ENCODE measurements around the gene CROCC.

The CROCC gene

DNA sequence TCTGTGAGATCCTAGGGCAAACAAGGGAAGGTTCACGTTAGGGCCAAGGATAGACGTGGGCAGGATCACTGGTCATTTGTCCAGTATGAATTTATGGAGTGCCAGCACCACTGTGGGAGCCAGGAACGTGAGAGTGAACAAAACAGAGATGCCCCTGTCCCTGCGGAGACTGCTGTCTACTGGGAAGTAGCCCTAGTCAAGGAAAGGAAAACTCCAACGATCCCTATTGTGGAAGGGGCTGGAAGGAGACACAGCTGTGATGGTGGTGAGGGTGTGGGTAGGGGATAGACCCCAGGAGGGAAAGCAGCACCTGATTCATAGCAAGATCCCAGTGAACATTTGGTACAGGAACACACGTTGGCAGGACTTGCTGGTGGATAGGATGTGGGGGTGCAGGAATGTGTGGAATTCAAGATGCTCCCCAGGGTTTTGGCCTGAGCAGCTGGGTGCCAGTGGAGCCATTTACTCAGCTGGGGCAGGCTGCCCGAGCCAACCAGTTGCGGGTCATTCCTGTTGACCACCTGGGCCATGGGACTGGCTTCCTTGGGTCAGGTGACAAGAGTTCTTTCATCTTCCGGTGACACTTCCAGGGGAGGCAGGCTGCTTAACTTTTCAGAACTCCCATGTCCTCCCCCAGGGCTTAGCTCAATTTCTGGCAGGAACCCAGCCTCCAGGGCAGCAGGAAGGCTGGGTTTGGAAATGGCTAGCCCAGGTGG, 91.2 kb downstream of the CROCC start:
- DNase-seq (ENCODE audit: low read depth): no peak

GRCh38 chr1:17013491-17014320, 92.0 kb downstream of the CROCC start:
- DNase-seq (ENCODE audit: low read depth): no peak

DNA sequence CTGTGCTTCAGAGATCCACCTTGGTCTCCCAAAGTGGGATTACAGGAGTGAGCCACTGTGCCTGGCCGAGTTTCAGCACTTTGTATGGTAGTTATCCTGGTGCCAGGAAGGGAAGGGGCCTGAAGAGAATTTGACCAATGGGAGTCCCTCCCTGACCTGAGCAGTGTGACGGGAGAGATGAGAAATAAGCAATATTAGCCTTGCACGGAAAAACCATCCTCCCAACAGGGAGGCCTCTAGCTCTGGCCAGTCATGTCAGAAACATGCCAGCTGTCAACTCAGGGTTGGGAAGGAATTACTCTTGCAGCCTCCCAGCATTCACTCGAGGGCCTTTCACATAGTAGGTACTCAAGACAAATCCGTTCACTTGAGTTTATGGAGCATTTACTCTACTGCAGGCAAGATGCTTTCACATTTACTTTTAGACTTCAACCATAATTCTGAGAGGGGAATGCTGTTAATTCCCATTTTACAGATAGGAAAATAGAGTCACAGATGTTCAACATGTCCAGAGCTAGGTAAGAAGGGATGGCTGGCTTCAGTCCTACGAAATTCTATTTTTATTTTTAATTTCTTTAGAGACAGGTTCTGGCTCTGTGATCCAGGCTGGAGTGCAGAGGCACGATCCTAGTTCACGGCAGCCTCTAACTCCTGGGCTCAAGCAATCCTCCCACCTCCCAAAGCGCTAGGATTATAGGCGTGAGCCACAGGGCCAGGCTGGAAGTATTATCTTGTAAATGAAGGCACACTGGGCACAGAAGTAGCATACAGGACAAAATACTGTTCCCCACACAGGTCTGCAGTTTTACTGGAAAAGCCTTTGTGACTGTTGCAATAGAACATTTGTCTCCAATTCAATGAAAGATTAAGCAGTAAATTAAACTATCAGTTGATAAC, 93.2 kb downstream of the CROCC start:
- no peak for DNase-seq (ENCODE audit: low read depth)

- DNase-seq (ENCODE audit: low read depth): peak; percentile 24
Observed at GRCh38 chr1:17016317-17016661, 94.6 kb downstream of the CROCC start.

- no peak for DNase-seq (ENCODE audit: low read depth)
Observed at GRCh38 chr1:17017435-17017834, 95.7 kb downstream of the CROCC start.

- no peak for DNase-seq (ENCODE audit: low read depth)
Observed at GRCh38 chr1:17018849-17019248, 97.1 kb downstream of the CROCC start.

- DNase-seq (ENCODE audit: low read depth): no peak
Observed at GRCh38 chr1:17020502-17020901, 98.8 kb downstream of the CROCC start.

GRCh38 chr1:17021896-17022295, 100.2 kb downstream of the CROCC start:
- no peak for DNase-seq (ENCODE audit: low read depth)
